Adipocyte (in vitro differentiated cells): ENCODE data around the gene ST6GALNAC4.

ENCODE experiments used
- DNase-seq: peaks from one replicate; pipeline ENCODE4 v3.0.0-alpha.2; 2015; ENCODE audit warnings: low read depth
- H3K27me3 ChIP-seq: replicated peaks from 2 replicates; pipeline ENCODE4 v1.7.0; 2013; ENCODE audit warnings: mild to moderate bottlenecking, low read length, moderate library complexity; ENCODE audit not compliant: control insufficient read depth, insufficient read depth
- H3K36me3 ChIP-seq: 2 replicates; pipeline ENCODE4 v1.7.0; 2013; ENCODE audit warnings: low read length, mild to moderate bottlenecking, moderate library complexity; ENCODE audit not compliant: control insufficient read depth, insufficient read depth, severe bottlenecking
- H3K4me1 ChIP-seq: 2 replicates; pipeline ENCODE4 v1.7.0; 2013; ENCODE audit warnings: mild to moderate bottlenecking, low read length, moderate library complexity; ENCODE audit not compliant: control insufficient read depth, insufficient read depth
- H3K4me3 ChIP-seq: 2 replicates; pipeline ENCODE4 v1.7.0; 2013; ENCODE audit warnings: mild to moderate bottlenecking, low read length, moderate library complexity
- H3K9ac ChIP-seq: 2 replicates; pipeline ENCODE4 v1.7.0; 2013; ENCODE audit warnings: mild to moderate bottlenecking, low read length, moderate library complexity
- H3K9me3 ChIP-seq: 2 replicates; pipeline ENCODE4 v1.7.0; 2013; ENCODE audit warnings: mild to moderate bottlenecking, low read length, moderate library complexity; ENCODE audit not compliant: control insufficient read depth

The ST6GALNAC4 gene

DNA sequence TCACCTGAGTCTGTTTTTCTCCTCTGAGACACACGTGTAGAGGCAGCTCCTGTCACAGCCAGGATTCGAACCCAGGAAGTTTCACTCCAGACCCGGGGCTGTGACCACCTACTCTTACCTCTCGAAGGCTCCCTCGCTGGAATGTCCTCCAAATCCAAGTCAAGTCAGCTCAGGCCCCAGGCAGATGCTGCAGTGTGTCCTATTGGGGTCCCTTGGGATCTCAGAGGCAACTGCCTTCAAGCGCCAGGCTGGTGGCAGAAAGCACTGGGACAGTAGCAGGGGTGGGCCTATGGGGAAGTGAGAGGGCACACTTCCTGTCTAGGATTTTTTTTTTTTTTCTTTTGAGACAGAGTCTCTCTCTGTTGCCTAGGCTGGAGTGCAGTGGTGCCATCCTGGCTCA, 762 bp upstream of the ST6GALNAC4 start:
- Histone ChIP-seq H3K4me3 (peak overlapping the region; percentile 59), H3K9me3 (no peaks in the 10 kb centered on the region), H3K9ac (peak overlapping the region; percentile 80)

DNA sequence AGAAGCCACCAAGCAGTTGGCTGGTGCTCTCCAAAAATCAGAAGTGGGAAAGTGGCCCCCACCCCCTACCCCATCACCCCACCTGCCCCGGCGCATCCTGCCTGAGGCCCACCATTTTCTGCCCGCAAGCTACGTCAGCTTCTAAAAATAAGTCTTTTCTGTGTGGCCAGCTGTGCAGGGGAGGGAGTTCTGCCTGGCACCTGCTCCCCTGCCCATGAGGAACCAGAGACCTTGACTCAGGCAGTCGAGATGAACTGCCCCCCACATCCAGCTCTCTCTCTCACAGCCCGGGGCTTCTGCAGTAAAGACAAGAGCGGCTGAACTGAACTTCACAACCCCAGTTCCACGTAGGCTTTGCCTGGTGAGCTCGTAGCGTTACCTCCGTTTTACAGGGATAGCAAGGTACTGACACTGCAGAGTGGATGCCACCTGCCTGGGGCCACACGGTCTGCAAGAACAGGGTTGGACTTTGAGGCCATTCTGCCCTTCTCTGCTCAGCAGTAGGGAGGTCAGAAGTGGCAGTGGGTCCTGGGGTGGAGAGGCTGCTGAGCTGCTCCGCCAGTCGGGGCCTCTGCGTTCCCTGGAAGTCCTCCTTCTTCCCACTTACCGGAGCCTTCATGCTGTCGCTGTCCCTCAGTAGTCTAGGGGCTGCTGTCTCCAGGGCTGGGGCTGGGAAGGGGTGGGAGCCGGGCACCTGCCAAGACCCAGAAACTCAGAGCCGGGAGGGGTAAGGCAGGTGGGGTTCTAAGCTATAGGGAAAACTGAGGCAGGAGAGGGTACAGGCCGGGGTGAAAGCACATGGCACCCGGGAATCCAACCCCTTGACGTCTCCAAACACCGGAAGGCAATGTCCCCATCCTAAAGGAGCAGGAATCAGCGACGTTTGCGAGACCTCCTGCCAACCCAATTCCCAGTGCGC, 781 bp downstream of the ST6GALNAC4 start:
- peaks cover 57% of the 10 kb centered on the region for H3K4me1 ChIP-seq
- H3K27me3 ChIP-seq, result no peaks in the 10 kb centered on the region
- H3K36me3 ChIP-seq, result peaks cover 31% of the 10 kb centered on the region
- H3K9ac ChIP-seq, result peak overlapping the region; percentile 97
- no peak for DNase-seq
- H3K9me3 ChIP-seq, result no peaks in the 10 kb centered on the region
- peak overlapping the region; percentile 97 for H3K4me3 ChIP-seq

More for the DNA sequence above, 762 bp upstream of the ST6GALNAC4 start:
- Histone ChIP-seq H3K27me3 (no peaks in the 10 kb centered on the region), H3K36me3 (peaks cover 17% of the 10 kb centered on the region), H3K4me1 (peaks cover 65% of the 10 kb centered on the region)
- no peak for DNase-seq

DNA sequence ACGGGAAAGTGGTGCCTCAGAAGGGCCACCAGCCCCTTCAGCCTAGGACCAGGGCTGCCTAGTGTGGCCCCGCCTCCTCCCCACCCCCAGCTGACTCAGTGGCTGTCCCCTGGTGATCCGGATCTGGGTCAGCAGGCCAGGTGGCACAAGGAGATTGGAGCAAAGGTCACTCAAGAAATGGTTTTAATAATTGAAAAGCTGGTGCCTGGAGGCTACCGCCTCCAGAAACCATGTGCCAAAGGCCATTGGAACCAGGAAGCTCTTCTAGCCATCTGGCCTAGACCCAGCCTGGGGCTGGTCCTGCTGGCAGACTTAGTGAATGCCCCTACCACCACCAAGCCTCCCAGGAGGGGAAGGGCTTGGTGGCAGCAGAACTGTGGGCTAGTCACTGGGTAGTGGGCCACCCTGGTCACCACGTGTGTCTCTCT, 1.5 kb downstream of the ST6GALNAC4 start:
- H3K9ac ChIP-seq, result peak overlapping the region; percentile 97
- DNase-seq, result no peak

DNA sequence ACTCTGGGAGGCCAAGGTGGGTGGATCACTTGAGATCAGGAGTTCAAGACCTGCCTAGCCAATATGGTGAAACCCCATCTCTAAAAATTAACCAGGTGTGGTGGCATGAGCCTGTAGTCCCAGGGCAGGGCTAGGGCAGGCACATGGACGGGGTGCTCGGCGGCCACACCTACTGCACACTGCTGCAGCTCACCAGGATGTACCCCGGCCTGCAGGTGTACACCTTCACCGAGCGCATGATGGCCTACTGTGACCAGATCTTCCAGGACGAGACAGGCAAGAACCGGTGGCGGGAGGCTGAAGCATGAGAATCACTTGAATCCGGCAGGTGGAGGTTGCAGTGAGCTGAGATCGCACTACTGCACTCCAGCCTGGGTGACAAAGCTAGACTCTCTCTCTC, 3.2 kb downstream of the ST6GALNAC4 start:
- Histone ChIP-seq H3K27me3 (no peaks in the 10 kb centered on the region), H3K4me1 (peaks cover 38% of the 10 kb centered on the region), H3K9ac (no peak overlapping the region), H3K36me3 (peaks cover 50% of the 10 kb centered on the region), H3K4me3 (no peak overlapping the region), H3K9me3 (no peaks in the 10 kb centered on the region)
- DNase-seq, result no peak

More for the DNA sequence above, 1.5 kb downstream of the ST6GALNAC4 start:
- Histone ChIP-seq H3K27me3 (no peaks in the 10 kb centered on the region), H3K4me1 (peaks cover 53% of the 10 kb centered on the region), H3K9me3 (no peaks in the 10 kb centered on the region), H3K36me3 (peaks cover 38% of the 10 kb centered on the region), H3K4me3 (peak overlapping the region; percentile 97)

DNA sequence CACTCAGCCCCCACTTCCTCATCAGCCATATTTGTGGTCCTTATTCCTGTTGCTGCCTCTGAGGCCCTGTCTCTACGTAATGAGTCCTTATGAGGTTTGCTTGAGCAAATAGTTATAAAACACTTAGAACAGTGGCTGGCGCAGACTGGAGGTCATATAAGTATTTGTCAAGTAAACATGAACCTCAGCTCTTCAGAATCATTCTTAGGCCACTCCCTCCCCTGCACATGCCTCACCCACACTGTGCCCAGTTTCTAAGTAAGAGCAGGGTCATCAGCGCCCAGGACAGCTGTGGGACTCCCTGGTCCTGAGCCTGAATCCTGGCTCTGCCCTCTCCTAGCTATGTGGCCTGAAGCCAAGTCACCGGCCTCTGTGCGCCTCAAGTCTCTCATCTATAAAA, 4.0 kb downstream of the ST6GALNAC4 start:
- no peak for DNase-seq

DNA sequence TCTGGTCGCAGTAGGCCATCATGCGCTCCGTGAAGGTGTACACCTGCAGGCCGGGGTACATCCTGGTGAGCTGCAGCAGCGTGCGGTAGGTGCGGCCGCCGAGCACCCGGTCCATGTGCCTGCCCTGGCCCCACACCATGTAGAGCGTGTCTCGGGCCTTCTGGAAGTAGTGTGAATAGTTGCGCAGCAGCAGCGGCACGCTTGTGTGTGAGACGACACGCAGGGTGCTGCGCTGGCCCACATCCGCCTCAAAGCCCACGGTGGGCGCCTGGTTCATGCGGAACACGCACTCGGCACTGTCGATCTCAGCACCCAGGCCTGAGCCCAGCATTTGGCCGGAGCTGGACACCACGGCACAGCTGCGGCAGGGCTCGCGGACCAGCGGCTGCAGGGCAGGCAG, 4.5 kb downstream of the ST6GALNAC4 start:
- no peak overlapping the region for H3K9ac ChIP-seq
- H3K27me3 ChIP-seq, result no peaks in the 10 kb centered on the region
- no peaks in the 10 kb centered on the region for H3K9me3 ChIP-seq
- no peak for DNase-seq
- peaks cover 26% of the 10 kb centered on the region for H3K4me1 ChIP-seq
- peaks cover 61% of the 10 kb centered on the region for H3K36me3 ChIP-seq
- H3K4me3 ChIP-seq, result no peak overlapping the region

More for the DNA sequence above, 4.0 kb downstream of the ST6GALNAC4 start:
- Histone ChIP-seq H3K4me1 (peaks cover 30% of the 10 kb centered on the region), H3K9ac (peak overlapping the region; percentile 45), H3K9me3 (no peaks in the 10 kb centered on the region), H3K36me3 (peaks cover 58% of the 10 kb centered on the region), H3K27me3 (no peaks in the 10 kb centered on the region), H3K4me3 (no peak overlapping the region)

DNA sequence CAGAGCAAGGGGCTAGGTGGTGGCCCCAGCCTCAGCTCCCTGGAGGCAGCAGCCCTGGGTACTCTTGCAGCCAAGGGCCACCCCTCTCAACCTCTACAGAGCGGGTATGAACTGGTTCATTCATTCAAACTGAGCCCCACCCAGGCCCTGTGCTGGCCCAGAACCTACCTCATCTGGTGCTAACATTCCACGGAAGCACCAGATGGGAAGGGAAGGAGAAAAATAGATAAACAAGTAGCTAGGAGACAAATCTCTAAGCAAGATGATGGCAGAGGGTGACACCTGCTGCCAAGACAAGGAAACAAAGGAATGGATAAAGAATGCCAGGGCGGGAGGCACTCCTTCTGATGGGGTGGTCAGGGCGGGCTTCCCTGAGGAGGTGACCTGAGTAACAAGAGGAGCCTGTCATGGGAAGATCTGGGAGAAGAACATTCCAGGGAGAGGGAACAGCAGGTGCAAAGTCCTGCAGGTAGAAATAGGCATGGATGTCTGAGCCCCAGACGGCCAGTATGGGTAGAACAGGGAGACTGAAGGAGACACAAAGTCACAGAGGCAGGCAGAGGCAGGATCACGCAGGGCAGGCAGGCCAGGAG, 6.1 kb downstream of the ST6GALNAC4 start:
- H3K4me1 ChIP-seq, result peaks cover 36% of the 10 kb centered on the region
- DNase-seq, result peak; percentile 27
- no peak overlapping the region for H3K9ac ChIP-seq
- H3K4me3 ChIP-seq, result no peak overlapping the region
- H3K36me3 ChIP-seq, result peaks cover 61% of the 10 kb centered on the region
- no peaks in the 10 kb centered on the region for H3K27me3 ChIP-seq
- no peaks in the 10 kb centered on the region for H3K9me3 ChIP-seq

DNA sequence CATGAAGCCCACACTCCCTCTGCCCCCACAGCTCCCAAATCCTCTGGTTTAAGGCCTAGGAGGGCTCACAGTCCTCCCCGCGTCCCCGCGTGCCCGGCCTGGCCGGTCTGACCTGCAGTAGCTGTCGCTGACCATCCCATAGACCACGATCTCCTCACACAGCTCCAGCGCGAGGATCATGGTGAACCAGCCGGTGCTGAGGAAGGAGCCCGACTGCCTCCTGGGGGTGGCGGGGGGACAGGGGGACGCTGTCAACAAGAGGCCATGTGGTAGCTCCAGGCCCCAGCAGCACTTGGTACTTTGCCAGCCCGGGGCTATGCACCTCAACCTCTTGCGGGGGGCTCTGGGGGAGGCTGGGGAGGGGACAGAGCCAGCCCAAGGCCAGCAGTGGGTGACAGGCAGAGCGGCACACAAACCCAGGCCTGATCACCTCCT, 7.0 kb downstream of the ST6GALNAC4 start:
- Histone ChIP-seq H3K4me3 (no peak overlapping the region), H3K4me1 (peaks cover 36% of the 10 kb centered on the region), H3K27me3 (no peaks in the 10 kb centered on the region), H3K9ac (no peak overlapping the region), H3K36me3 (peaks cover 61% of the 10 kb centered on the region), H3K9me3 (no peaks in the 10 kb centered on the region)
- DNase-seq, result no peak

DNA sequence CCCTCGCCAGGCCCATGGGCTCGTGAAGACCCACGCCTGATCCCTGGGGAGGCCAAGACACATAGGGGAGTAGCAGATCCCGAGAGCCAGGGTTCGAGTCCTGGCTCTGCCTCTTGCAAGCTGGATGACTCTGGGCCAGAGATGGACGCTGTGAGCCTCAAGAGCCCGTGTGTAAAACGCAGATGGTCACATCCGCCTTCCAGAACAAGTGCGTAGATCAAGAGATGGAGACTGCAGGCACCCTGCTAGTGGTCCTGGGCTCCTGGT, 8.2 kb downstream of the ST6GALNAC4 start:
- H3K4me1 ChIP-seq, result peaks cover 45% of the 10 kb centered on the region
- peaks cover 54% of the 10 kb centered on the region for H3K36me3 ChIP-seq
- no peak for DNase-seq
- H3K4me3 ChIP-seq, result no peak overlapping the region
- no peaks in the 10 kb centered on the region for H3K27me3 ChIP-seq
- no peaks in the 10 kb centered on the region for H3K9me3 ChIP-seq
- no peak overlapping the region for H3K9ac ChIP-seq

DNA sequence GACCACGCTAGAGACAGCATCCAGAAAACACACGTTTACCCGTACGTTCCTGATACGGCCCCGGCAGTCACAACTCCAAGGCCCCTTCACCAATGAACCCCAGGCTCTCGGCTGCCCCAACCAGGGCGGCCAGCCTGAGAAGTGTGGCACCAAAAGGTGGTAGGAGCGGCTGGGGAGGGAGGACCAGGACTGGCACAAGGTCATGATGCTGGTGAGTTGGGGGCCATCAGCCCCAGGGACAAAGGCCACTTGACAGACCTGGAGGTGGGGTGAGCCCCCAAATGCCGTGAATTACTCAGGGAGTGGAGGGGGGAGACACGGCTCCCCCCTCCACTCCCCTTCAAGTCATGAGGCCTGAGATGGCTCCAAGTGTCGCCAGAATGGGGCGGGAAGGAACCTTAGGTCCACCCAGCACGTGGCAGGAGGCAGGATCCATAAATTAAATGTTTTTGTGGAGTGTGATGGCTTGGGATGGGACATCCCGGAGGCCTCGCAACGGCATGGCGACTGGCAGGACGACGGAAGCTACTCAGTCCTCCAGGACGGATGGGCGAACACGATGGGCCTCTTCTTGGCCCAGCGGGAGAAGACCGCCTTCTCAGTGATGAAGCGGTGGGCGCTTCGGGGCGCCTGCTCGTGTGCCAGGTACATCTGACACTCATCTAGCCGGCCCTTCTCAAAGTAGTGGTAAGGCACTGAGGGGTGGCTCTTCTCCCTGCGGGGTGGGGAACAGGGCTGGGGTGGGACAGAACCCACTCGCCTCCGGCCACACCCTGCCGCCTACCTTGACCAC, 8.8 kb downstream of the ST6GALNAC4 start:
- H3K9ac ChIP-seq, result no peak overlapping the region
- DNase-seq, result no peak

DNA sequence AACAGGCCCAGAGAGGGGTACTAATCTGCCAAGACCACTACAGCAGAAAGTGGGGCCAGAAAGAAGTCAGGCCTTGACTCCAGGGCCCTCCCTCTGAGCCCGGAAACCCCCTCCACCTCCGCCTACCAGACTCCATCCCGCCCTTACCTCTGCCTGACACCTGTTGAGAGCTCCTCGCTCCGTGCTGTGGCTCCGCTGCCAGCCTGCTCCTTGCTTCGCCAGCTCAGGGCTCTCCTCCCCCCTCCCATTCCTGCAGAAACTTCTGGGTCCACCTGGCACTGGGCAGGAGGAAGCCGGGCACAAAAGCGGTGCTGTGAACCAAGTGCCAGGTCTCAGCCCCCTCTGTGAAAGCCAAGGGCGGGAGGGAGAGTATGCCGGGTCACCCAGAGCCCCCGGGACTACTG, 11.1 kb downstream of the ST6GALNAC4 start:
- H3K4me1 ChIP-seq, result peaks cover 55% of the 10 kb centered on the region
- no peak overlapping the region for H3K4me3 ChIP-seq
- H3K9ac ChIP-seq, result peak overlapping the region; percentile 69
- DNase-seq, result no peak
- no peaks in the 10 kb centered on the region for H3K9me3 ChIP-seq
- no peaks in the 10 kb centered on the region for H3K27me3 ChIP-seq
- peaks cover 28% of the 10 kb centered on the region for H3K36me3 ChIP-seq

More for the DNA sequence above, 8.8 kb downstream of the ST6GALNAC4 start:
- no peak overlapping the region for H3K4me3 ChIP-seq
- H3K9me3 ChIP-seq, result no peaks in the 10 kb centered on the region
- H3K4me1 ChIP-seq, result peaks cover 50% of the 10 kb centered on the region
- peaks cover 49% of the 10 kb centered on the region for H3K36me3 ChIP-seq
- H3K27me3 ChIP-seq, result no peaks in the 10 kb centered on the region
